ENCODE measurements around the gene ZBTB44. TPM values are rescaled to one million over a fixed set of nuclear protein-coding genes. Genes with fewer than 3 reads are reported as not detected.
"Not testable (repeated sequence)": the region's sequence is repeated elsewhere in the genome, so short reads cannot be mapped to it uniquely, and the experiment has no call there.

The ZBTB44 gene
- polyA plus RNA-seq, 2 donors = 6.7 to 7.2 TPM

GRCh38 chr11:130282111-130282510 is 32.6 kb downstream of the ZBTB44 start:
- H3K9me3 ChIP-seq (ENCODE audit: control insufficient read depth in 2 of 2, insufficient read depth in 1 of 2, low read depth in 1 of 2, low read length in 1 of 2) = no peaks in the 10 kb centered on the region
- H3K36me3 ChIP-seq (ENCODE audit: control insufficient read depth in 2 of 2, insufficient read depth in 2 of 2, low read length in 1 of 2) = no peaks in the 10 kb centered on the region
- H3K27ac ChIP-seq (ENCODE audit: low read depth in 2 of 2, low read length in 1 of 2) = no peak overlapping the region
- WGBS, 2 donors = 97 to 98% methylated on average over 2 of the region's 2 CpGs
- H3K4me1 ChIP-seq (ENCODE audit: control insufficient read depth in 2 of 2, insufficient read depth in 2 of 2, low read length in 1 of 2) = no peaks in the 10 kb centered on the region
- no peaks in the 10 kb centered on the region for H3K27me3 ChIP-seq (ENCODE audit: control insufficient read depth in 1 of 2, insufficient read depth in 2 of 2, low read length in 2 of 2)
- H3K4me3 ChIP-seq (ENCODE audit: low read depth in 1 of 2, low read length in 2 of 2) = no peak overlapping the region

GRCh38 chr11:130281341-130281740 is 33.4 kb downstream of the ZBTB44 start:
- 97 to 98% methylated on average over 6 of the region's 6 CpGs for WGBS, 2 donors
- not testable (repeated sequence) for H3K9me3 ChIP-seq (ENCODE audit: control insufficient read depth in 2 of 2, insufficient read depth in 1 of 2, low read depth in 1 of 2, low read length in 1 of 2)

DNA sequence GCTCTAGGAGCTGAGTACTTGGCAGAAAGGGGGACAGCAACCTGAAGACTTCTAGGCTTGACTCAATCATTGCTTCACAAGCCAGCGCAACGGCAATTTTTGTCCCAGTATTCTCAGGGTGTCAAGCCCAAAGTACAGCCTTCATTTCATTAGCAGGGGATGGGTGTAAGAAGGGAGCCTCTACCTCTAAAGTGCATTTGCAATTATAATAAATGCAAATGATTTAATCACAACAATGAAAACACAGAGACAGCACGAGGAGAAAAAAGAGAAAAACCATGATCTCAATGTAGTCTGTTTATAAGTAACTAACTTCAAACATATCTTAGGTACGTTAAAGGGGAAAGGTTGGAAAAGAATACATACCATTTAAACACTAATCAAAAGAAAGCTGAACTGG is 34.7 kb downstream of the ZBTB44 start:
- no peaks in the 10 kb centered on the region for H3K36me3 ChIP-seq (ENCODE audit: control insufficient read depth in 2 of 2, insufficient read depth in 2 of 2, low read length in 1 of 2)
- H3K4me1 ChIP-seq (ENCODE audit: control insufficient read depth in 2 of 2, insufficient read depth in 2 of 2, low read length in 1 of 2) = no peaks in the 10 kb centered on the region
- H3K4me3 ChIP-seq (ENCODE audit: low read depth in 1 of 2, low read length in 2 of 2) = no peak overlapping the region
- H3K27me3 ChIP-seq (ENCODE audit: control insufficient read depth in 1 of 2, insufficient read depth in 2 of 2, low read length in 2 of 2) = no peaks in the 10 kb centered on the region
- no peak overlapping the region for H3K27ac ChIP-seq (ENCODE audit: low read depth in 2 of 2, low read length in 1 of 2)
- 94 to 96% methylated on average over 4 of the region's 4 CpGs for WGBS, 2 donors
- no peaks in the 10 kb centered on the region for H3K9me3 ChIP-seq (ENCODE audit: control insufficient read depth in 2 of 2, insufficient read depth in 1 of 2, low read depth in 1 of 2, low read length in 1 of 2)

More at GRCh38 chr11:130281341-130281740, 33.4 kb downstream of the ZBTB44 start:
- H3K27me3 ChIP-seq (ENCODE audit: control insufficient read depth in 1 of 2, insufficient read depth in 2 of 2, low read length in 2 of 2); H3K36me3 ChIP-seq (ENCODE audit: control insufficient read depth in 2 of 2, insufficient read depth in 2 of 2, low read length in 1 of 2); H3K4me1 ChIP-seq (ENCODE audit: control insufficient read depth in 2 of 2, insufficient read depth in 2 of 2, low read length in 1 of 2); H3K4me3 ChIP-seq (ENCODE audit: low read depth in 1 of 2, low read length in 2 of 2); H3K27ac ChIP-seq (ENCODE audit: low read depth in 2 of 2, low read length in 1 of 2): not testable (repeated sequence)

DNA sequence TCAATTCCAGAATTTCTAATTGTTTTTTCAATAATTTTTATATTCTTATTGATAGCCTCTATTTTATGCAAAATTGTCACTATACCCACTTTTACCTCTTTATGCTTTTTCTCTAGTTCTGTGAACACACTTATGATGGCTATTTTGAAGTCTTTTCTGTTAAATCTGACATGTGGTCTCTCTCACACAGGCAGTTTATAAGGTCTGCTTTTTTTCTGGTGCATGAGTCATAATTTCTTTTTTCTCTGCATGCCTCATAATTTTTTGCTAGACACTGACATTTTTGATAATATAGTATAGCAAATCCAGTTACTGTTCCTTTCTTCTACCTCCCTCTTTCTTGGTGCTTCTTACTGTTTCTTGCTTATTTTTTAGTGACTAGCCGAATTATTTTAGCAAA is 36.0 kb downstream of the ZBTB44 start:
- Histone ChIP-seq H3K27me3 (ENCODE audit: control insufficient read depth in 1 of 2, insufficient read depth in 2 of 2, low read length in 2 of 2) (no peaks in the 10 kb centered on the region), H3K4me1 (ENCODE audit: control insufficient read depth in 2 of 2, insufficient read depth in 2 of 2, low read length in 1 of 2) (no peaks in the 10 kb centered on the region), H3K36me3 (ENCODE audit: control insufficient read depth in 2 of 2, insufficient read depth in 2 of 2, low read length in 1 of 2) (no peaks in the 10 kb centered on the region), H3K4me3 (ENCODE audit: low read depth in 1 of 2, low read length in 2 of 2) (no peak overlapping the region), H3K9me3 (ENCODE audit: control insufficient read depth in 2 of 2, insufficient read depth in 1 of 2, low read depth in 1 of 2, low read length in 1 of 2) (no peaks in the 10 kb centered on the region), H3K27ac (ENCODE audit: low read depth in 2 of 2, low read length in 1 of 2) (no peak overlapping the region)
- WGBS, 2 donors = 93 to 94% methylated on average over 1 of the region's 1 CpG

DNA sequence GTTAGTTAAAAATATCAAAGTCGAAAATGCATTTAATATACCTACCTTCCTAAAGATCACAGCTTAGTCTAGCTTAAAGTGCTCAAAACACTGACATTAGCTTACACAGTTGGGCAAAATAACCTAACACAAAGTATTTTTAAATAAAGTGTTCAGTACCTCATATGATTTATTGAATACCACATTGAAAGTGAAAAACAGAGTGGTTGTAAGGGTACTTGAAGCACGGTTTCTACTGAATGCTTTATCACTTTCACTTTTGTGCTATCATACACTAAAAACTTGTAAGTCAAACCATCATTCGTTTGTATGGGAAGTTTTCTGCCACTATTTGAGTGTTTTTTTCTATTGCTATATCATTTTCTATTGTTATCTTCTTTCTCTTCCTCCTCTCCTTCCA is 36.6 kb downstream of the ZBTB44 start:
- no peaks in the 10 kb centered on the region for H3K9me3 ChIP-seq (ENCODE audit: control insufficient read depth in 2 of 2, insufficient read depth in 1 of 2, low read depth in 1 of 2, low read length in 1 of 2)
- 93 to 94% methylated on average over 3 of the region's 3 CpGs for WGBS, 2 donors
- H3K4me3 ChIP-seq (ENCODE audit: low read depth in 1 of 2, low read length in 2 of 2) = no peak overlapping the region
- H3K27ac ChIP-seq (ENCODE audit: low read depth in 2 of 2, low read length in 1 of 2) = no peak overlapping the region
- no peaks in the 10 kb centered on the region for H3K4me1 ChIP-seq (ENCODE audit: control insufficient read depth in 2 of 2, insufficient read depth in 2 of 2, low read length in 1 of 2)
- H3K27me3 ChIP-seq (ENCODE audit: control insufficient read depth in 1 of 2, insufficient read depth in 2 of 2, low read length in 2 of 2) = no peaks in the 10 kb centered on the region
- no peaks in the 10 kb centered on the region for H3K36me3 ChIP-seq (ENCODE audit: control insufficient read depth in 2 of 2, insufficient read depth in 2 of 2, low read length in 1 of 2)

- Histone ChIP-seq H3K27me3 (ENCODE audit: control insufficient read depth in 1 of 2, insufficient read depth in 2 of 2, low read length in 2 of 2) (no peaks in the 10 kb centered on the region), H3K4me3 (ENCODE audit: low read depth in 1 of 2, low read length in 2 of 2) (no peak overlapping the region), H3K4me1 (ENCODE audit: control insufficient read depth in 2 of 2, insufficient read depth in 2 of 2, low read length in 1 of 2) (no peaks in the 10 kb centered on the region), H3K9me3 (ENCODE audit: control insufficient read depth in 2 of 2, insufficient read depth in 1 of 2, low read depth in 1 of 2, low read length in 1 of 2) (no peaks in the 10 kb centered on the region), H3K36me3 (ENCODE audit: control insufficient read depth in 2 of 2, insufficient read depth in 2 of 2, low read length in 1 of 2) (no peaks in the 10 kb centered on the region), H3K27ac (ENCODE audit: low read depth in 2 of 2, low read length in 1 of 2) (no peak overlapping the region)
- 80 to 90% methylated on average over 2 of the region's 2 CpGs for WGBS, 2 donors
Measured at GRCh38 chr11:130272336-130272735, 42.4 kb downstream of the ZBTB44 start.

- Histone ChIP-seq H3K9me3 (ENCODE audit: control insufficient read depth in 2 of 2, insufficient read depth in 1 of 2, low read depth in 1 of 2, low read length in 1 of 2) (no peaks in the 10 kb centered on the region), H3K36me3 (ENCODE audit: control insufficient read depth in 2 of 2, insufficient read depth in 2 of 2, low read length in 1 of 2) (peaks cover 0 to 3% of the 10 kb centered on the region in 2 donors), H3K4me1 (ENCODE audit: control insufficient read depth in 2 of 2, insufficient read depth in 2 of 2, low read length in 1 of 2) (no peaks in the 10 kb centered on the region), H3K4me3 (ENCODE audit: low read depth in 1 of 2, low read length in 2 of 2) (no peak overlapping the region), H3K27ac (ENCODE audit: low read depth in 2 of 2, low read length in 1 of 2) (no peak overlapping the region), H3K27me3 (ENCODE audit: control insufficient read depth in 1 of 2, insufficient read depth in 2 of 2, low read length in 2 of 2) (no peaks in the 10 kb centered on the region)
- 41 to 60% methylated on average over 1 of the region's 1 CpG for WGBS, 2 donors
Measured at GRCh38 chr11:130269326-130269943, 45.3 kb downstream of the ZBTB44 start.

DNA sequence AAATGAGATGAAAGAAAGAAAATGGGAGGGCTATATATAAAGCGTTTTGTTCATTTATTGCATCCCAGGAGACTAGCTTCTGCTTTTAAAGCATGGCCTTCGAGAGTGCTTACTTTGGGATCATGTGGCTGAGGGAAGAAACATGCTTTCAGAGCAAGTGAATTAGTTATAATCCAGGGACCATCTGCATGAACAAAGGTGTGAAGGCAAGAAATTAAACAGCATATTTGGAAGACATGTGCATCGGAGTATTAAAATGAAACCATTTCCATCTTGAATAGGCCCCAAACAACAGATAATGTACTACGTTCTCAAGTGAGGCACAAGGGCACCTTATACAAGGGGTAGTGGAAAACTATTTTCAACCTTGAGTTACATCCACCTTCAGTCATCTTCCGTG is 51.4 kb downstream of the ZBTB44 start:
- WGBS, 2 donors = 91 to 92% methylated on average over 5 of the region's 5 CpGs
- Histone ChIP-seq H3K4me1 (ENCODE audit: control insufficient read depth in 2 of 2, insufficient read depth in 2 of 2, low read length in 1 of 2) (no peaks in the 10 kb centered on the region), H3K4me3 (ENCODE audit: low read depth in 1 of 2, low read length in 2 of 2) (no peak overlapping the region), H3K27ac (ENCODE audit: low read depth in 2 of 2, low read length in 1 of 2) (no peak overlapping the region), H3K36me3 (ENCODE audit: control insufficient read depth in 2 of 2, insufficient read depth in 2 of 2, low read length in 1 of 2) (peaks cover 3 to 5% of the 10 kb centered on the region in 2 donors), H3K9me3 (ENCODE audit: control insufficient read depth in 2 of 2, insufficient read depth in 1 of 2, low read depth in 1 of 2, low read length in 1 of 2) (no peaks in the 10 kb centered on the region), H3K27me3 (ENCODE audit: control insufficient read depth in 1 of 2, insufficient read depth in 2 of 2, low read length in 2 of 2) (no peaks in the 10 kb centered on the region)

DNA sequence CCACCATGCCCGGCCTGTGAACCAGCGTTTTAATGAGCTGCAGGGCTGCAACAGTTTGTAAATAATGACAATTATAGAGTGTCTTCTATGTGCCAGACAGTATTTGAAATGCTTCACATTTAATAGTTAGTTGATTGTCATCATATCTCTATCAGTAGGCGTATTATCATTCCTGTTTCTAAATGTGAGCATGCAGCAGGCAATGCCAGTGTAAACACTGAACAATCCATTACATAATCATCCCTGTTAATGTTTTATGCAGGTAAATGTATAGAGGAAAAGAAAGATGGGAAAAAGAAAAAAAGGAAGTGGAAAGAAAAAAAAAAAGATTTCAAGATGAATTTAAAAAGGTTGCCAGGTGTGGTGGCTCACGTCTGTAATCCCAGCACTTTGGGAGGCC is 52.3 kb downstream of the ZBTB44 start:
- WGBS, 2 donors = 76 to 83% methylated on average over 4 of the region's 4 CpGs
- H3K36me3 ChIP-seq (ENCODE audit: control insufficient read depth in 2 of 2, insufficient read depth in 2 of 2, low read length in 1 of 2) = peaks cover 3 to 5% of the 10 kb centered on the region in 2 donors

GRCh38 chr11:130261571-130261970 is 53.1 kb downstream of the ZBTB44 start:
- Histone ChIP-seq H3K36me3 (ENCODE audit: control insufficient read depth in 2 of 2, insufficient read depth in 2 of 2, low read length in 1 of 2) (peaks cover 2 to 3% of the 10 kb centered on the region in 2 donors), H3K27ac (ENCODE audit: low read depth in 2 of 2, low read length in 1 of 2) (no peak overlapping the region), H3K9me3 (ENCODE audit: control insufficient read depth in 2 of 2, insufficient read depth in 1 of 2, low read depth in 1 of 2, low read length in 1 of 2) (no peaks in the 10 kb centered on the region), H3K4me1 (ENCODE audit: control insufficient read depth in 2 of 2, insufficient read depth in 2 of 2, low read length in 1 of 2) (no peaks in the 10 kb centered on the region), H3K4me3 (ENCODE audit: low read depth in 1 of 2, low read length in 2 of 2) (no peak overlapping the region), H3K27me3 (ENCODE audit: control insufficient read depth in 1 of 2, insufficient read depth in 2 of 2, low read length in 2 of 2) (no peaks in the 10 kb centered on the region)
- 93% methylated on average over 5 of the region's 5 CpGs for WGBS, 2 donors

More for the DNA sequence above, 52.3 kb downstream of the ZBTB44 start:
- Histone ChIP-seq H3K27ac (ENCODE audit: low read depth in 2 of 2, low read length in 1 of 2) (no peak overlapping the region), H3K4me1 (ENCODE audit: control insufficient read depth in 2 of 2, insufficient read depth in 2 of 2, low read length in 1 of 2) (no peaks in the 10 kb centered on the region), H3K27me3 (ENCODE audit: control insufficient read depth in 1 of 2, insufficient read depth in 2 of 2, low read length in 2 of 2) (no peaks in the 10 kb centered on the region), H3K9me3 (ENCODE audit: control insufficient read depth in 2 of 2, insufficient read depth in 1 of 2, low read depth in 1 of 2, low read length in 1 of 2) (no peaks in the 10 kb centered on the region), H3K4me3 (ENCODE audit: low read depth in 1 of 2, low read length in 2 of 2) (no peak overlapping the region)
